Esophagus muscularis mucosa (tissue), 3 donors: ENCODE results near the gene SEPTIN8.

ENCODE experiments used
- EP300 ChIP-seq: sonication (generic); formaldehyde crosslinking; IDR thresholded peaks from one replicate; pipeline ENCODE4 v1.6.1; 2017; ENCODE audit warnings: antibody characterized with exemption
- TF ChIP-seq, protein P1 (sequence below), 3 experiments: fragments of 200-600 bp in 2 of 3; fragments of 450-650 bp in 1 of 3; sonication (generic) in 2 of 3; IDR thresholded peaks; one replicate each; pipeline ENCODE4 v1.5.1; 2017 to 2019; ENCODE audit warnings: antibody characterized with exemption in 3 of 3, mild to moderate bottlenecking in 2 of 3, moderate library complexity in 1 of 3

- TF ChIP-seq, protein P1, sequence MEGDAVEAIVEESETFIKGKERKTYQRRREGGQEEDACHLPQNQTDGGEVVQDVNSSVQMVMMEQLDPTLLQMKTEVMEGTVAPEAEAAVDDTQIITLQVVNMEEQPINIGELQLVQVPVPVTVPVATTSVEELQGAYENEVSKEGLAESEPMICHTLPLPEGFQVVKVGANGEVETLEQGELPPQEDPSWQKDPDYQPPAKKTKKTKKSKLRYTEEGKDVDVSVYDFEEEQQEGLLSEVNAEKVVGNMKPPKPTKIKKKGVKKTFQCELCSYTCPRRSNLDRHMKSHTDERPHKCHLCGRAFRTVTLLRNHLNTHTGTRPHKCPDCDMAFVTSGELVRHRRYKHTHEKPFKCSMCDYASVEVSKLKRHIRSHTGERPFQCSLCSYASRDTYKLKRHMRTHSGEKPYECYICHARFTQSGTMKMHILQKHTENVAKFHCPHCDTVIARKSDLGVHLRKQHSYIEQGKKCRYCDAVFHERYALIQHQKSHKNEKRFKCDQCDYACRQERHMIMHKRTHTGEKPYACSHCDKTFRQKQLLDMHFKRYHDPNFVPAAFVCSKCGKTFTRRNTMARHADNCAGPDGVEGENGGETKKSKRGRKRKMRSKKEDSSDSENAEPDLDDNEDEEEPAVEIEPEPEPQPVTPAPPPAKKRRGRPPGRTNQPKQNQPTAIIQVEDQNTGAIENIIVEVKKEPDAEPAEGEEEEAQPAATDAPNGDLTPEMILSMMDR (IDR thresholded peaks at IDR 0.05) = no peak
- TF ChIP-seq EP300 = no peak
Observed at GRCh38 chr5:132779961-132780360, 2.9 kb upstream of the SEPTIN8 start.
